ENCODE data around the gene SLC22A17. TPM values are rescaled to one million over a fixed set of nuclear protein-coding genes. Genes with fewer than 3 reads are reported as not detected.

The SLC22A17 gene
- total RNA-seq, 1 experiment from 2014 or later = 42.3 TPM

DNA sequence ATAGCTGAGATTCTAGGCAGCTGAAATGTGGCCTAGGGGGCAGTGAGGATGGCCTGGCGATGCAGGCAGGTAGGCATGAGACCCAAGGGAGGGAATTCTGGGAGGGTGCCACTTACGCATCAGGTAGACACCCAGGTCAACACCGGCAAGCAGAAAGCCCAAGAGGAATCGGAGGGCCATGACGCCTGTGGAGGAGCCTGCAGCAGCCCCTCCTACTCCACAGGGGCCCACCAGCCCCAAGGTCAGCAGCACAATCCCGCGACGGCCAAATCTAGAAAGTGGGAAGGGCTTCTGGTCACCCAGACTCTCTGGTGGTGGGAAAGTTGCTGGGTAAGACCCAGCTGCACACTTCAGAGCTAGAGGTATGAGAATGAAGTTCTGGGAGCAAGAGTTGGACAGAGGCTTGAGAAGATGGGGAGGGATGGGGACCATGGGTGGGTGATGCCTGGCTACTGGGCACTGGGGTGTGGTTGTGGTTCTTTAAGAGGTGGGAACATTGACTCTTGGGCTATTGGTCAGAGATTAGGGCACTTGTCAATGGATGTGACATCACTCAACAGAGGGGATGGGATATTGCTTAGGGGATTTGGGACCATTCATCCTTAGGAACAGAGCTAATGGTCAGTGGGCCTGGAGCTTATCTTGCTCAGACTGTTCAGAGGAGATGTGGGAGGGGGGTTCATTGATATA lies 3.4 kb downstream of the SLC22A17 start:
- peaks cover 10% of the 10 kb centered on the region for H3K36me3 Mint-ChIP-seq
- no peak for ATAC-seq

More for the DNA sequence above, 3.4 kb downstream of the SLC22A17 start:
- CTCF ChIA-PET = interaction anchor here (0.5 to 5.4 kb wide), 5 partner anchors 11 to 280 kb away, joined by 3 to 73 read pairs (median 3); partner anchors contain the start of gene EFS
- no peak overlapping the region for H3K27ac Mint-ChIP-seq
- DNase-seq (ENCODE audit: low spot score) = no peak
- peaks cover 19% of the 10 kb centered on the region for H3K4me1 Mint-ChIP-seq
- no peaks in the 10 kb centered on the region for H3K9me3 Mint-ChIP-seq
- no peak overlapping the region for H3K4me3 Mint-ChIP-seq
- POLR2A ChIA-PET = interaction anchor here (0.6 kb wide), 1 partner anchor 44 kb away, joined by 3 read pairs; no protein-coding TSS in a partner anchor
- TF ChIP-seq, protein P1, sequence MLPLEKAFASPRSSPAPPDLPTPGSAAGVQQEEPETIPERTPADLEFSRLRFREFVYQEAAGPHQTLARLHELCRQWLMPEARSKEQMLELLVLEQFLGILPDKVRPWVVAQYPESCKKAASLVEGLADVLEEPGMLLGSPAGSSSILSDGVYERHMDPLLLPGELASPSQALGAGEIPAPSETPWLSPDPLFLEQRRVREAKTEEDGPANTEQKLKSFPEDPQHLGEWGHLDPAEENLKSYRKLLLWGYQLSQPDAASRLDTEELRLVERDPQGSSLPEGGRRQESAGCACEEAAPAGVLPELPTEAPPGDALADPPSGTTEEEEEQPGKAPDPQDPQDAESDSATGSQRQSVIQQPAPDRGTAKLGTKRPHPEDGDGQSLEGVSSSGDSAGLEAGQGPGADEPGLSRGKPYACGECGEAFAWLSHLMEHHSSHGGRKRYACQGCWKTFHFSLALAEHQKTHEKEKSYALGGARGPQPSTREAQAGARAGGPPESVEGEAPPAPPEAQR (CRISPR knock-in tag; IDR thresholded peaks at IDR 0.05) = no peak
- no peak for TF ChIP-seq ZNF232 (CRISPR knock-in tag; IDR thresholded peaks at IDR 0.05)
- no peak for TF ChIP-seq ZNF423 (CRISPR knock-in tag; IDR thresholded peaks at IDR 0.05)
- TF ChIP-seq, protein P2, sequence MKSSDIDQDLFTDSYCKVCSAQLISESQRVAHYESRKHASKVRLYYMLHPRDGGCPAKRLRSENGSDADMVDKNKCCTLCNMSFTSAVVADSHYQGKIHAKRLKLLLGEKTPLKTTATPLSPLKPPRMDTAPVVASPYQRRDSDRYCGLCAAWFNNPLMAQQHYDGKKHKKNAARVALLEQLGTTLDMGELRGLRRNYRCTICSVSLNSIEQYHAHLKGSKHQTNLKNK (CRISPR knock-in tag; IDR thresholded peaks at IDR 0.05) = no peak
- TF ChIP-seq, protein P3, sequence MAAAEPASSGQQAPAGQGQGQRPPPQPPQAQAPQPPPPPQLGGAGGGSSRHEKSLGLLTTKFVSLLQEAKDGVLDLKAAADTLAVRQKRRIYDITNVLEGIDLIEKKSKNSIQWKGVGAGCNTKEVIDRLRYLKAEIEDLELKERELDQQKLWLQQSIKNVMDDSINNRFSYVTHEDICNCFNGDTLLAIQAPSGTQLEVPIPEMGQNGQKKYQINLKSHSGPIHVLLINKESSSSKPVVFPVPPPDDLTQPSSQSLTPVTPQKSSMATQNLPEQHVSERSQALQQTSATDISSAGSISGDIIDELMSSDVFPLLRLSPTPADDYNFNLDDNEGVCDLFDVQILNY (CRISPR knock-in tag; IDR thresholded peaks at IDR 0.05) = no peak
- TF ChIP-seq, protein P4, sequence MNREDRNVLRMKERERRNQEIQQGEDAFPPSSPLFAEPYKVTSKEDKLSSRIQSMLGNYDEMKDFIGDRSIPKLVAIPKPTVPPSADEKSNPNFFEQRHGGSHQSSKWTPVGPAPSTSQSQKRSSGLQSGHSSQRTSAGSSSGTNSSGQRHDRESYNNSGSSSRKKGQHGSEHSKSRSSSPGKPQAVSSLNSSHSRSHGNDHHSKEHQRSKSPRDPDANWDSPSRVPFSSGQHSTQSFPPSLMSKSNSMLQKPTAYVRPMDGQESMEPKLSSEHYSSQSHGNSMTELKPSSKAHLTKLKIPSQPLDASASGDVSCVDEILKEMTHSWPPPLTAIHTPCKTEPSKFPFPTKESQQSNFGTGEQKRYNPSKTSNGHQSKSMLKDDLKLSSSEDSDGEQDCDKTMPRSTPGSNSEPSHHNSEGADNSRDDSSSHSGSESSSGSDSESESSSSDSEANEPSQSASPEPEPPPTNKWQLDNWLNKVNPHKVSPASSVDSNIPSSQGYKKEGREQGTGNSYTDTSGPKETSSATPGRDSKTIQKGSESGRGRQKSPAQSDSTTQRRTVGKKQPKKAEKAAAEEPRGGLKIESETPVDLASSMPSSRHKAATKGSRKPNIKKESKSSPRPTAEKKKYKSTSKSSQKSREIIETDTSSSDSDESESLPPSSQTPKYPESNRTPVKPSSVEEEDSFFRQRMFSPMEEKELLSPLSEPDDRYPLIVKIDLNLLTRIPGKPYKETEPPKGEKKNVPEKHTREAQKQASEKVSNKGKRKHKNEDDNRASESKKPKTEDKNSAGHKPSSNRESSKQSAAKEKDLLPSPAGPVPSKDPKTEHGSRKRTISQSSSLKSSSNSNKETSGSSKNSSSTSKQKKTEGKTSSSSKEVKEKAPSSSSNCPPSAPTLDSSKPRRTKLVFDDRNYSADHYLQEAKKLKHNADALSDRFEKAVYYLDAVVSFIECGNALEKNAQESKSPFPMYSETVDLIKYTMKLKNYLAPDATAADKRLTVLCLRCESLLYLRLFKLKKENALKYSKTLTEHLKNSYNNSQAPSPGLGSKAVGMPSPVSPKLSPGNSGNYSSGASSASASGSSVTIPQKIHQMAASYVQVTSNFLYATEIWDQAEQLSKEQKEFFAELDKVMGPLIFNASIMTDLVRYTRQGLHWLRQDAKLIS (CRISPR knock-in tag; IDR thresholded peaks at IDR 0.05; ENCODE audit: borderline replicate concordance) = no peak
- TF ChIP-seq, protein P5, sequence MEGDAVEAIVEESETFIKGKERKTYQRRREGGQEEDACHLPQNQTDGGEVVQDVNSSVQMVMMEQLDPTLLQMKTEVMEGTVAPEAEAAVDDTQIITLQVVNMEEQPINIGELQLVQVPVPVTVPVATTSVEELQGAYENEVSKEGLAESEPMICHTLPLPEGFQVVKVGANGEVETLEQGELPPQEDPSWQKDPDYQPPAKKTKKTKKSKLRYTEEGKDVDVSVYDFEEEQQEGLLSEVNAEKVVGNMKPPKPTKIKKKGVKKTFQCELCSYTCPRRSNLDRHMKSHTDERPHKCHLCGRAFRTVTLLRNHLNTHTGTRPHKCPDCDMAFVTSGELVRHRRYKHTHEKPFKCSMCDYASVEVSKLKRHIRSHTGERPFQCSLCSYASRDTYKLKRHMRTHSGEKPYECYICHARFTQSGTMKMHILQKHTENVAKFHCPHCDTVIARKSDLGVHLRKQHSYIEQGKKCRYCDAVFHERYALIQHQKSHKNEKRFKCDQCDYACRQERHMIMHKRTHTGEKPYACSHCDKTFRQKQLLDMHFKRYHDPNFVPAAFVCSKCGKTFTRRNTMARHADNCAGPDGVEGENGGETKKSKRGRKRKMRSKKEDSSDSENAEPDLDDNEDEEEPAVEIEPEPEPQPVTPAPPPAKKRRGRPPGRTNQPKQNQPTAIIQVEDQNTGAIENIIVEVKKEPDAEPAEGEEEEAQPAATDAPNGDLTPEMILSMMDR (IDR thresholded peaks at IDR 0.05) = no peak
- TF ChIP-seq ETV6 (CRISPR knock-in tag; IDR thresholded peaks at IDR 0.05) = no peak
- no peak for TF ChIP-seq ELF4 (CRISPR knock-in tag; IDR thresholded peaks at IDR 0.05; ENCODE audit: low read depth)
- TF ChIP-seq, protein P6, sequence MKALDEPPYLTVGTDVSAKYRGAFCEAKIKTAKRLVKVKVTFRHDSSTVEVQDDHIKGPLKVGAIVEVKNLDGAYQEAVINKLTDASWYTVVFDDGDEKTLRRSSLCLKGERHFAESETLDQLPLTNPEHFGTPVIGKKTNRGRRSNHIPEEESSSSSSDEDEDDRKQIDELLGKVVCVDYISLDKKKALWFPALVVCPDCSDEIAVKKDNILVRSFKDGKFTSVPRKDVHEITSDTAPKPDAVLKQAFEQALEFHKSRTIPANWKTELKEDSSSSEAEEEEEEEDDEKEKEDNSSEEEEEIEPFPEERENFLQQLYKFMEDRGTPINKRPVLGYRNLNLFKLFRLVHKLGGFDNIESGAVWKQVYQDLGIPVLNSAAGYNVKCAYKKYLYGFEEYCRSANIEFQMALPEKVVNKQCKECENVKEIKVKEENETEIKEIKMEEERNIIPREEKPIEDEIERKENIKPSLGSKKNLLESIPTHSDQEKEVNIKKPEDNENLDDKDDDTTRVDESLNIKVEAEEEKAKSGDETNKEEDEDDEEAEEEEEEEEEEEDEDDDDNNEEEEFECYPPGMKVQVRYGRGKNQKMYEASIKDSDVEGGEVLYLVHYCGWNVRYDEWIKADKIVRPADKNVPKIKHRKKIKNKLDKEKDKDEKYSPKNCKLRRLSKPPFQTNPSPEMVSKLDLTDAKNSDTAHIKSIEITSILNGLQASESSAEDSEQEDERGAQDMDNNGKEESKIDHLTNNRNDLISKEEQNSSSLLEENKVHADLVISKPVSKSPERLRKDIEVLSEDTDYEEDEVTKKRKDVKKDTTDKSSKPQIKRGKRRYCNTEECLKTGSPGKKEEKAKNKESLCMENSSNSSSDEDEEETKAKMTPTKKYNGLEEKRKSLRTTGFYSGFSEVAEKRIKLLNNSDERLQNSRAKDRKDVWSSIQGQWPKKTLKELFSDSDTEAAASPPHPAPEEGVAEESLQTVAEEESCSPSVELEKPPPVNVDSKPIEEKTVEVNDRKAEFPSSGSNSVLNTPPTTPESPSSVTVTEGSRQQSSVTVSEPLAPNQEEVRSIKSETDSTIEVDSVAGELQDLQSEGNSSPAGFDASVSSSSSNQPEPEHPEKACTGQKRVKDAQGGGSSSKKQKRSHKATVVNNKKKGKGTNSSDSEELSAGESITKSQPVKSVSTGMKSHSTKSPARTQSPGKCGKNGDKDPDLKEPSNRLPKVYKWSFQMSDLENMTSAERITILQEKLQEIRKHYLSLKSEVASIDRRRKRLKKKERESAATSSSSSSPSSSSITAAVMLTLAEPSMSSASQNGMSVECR (CRISPR knock-in tag; IDR thresholded peaks at IDR 0.05; ENCODE audit: borderline replicate concordance) = no peak
- TF ChIP-seq, protein P7, sequence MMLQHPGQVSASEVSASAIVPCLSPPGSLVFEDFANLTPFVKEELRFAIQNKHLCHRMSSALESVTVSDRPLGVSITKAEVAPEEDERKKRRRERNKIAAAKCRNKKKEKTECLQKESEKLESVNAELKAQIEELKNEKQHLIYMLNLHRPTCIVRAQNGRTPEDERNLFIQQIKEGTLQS (CRISPR knock-in tag; conservative IDR thresholded peaks at IDR 0.05) = no peak
- no peak for TF ChIP-seq ZNF396 (CRISPR knock-in tag; IDR thresholded peaks at IDR 0.05; ENCODE audit: borderline replicate concordance)
- TF ChIP-seq NR3C1 (CRISPR knock-in tag; conservative IDR thresholded peaks at IDR 0.05; ENCODE audit: low read depth) = no peak
- no peak for TF ChIP-seq FOXP1 (CRISPR knock-in tag; IDR thresholded peaks at IDR 0.05; ENCODE audit: borderline replicate concordance)
- H3K27me3 Mint-ChIP-seq (ENCODE audit: low read depth) = peaks cover 36% of the 10 kb centered on the region
